ENCODE data around the gene GSG1. TPM values are rescaled to one million over a fixed set of nuclear protein-coding genes. Genes with fewer than 3 reads are reported as not detected.

The GSG1 gene
- total RNA-seq, 1 experiment from 2014 or later = not detected

DNA sequence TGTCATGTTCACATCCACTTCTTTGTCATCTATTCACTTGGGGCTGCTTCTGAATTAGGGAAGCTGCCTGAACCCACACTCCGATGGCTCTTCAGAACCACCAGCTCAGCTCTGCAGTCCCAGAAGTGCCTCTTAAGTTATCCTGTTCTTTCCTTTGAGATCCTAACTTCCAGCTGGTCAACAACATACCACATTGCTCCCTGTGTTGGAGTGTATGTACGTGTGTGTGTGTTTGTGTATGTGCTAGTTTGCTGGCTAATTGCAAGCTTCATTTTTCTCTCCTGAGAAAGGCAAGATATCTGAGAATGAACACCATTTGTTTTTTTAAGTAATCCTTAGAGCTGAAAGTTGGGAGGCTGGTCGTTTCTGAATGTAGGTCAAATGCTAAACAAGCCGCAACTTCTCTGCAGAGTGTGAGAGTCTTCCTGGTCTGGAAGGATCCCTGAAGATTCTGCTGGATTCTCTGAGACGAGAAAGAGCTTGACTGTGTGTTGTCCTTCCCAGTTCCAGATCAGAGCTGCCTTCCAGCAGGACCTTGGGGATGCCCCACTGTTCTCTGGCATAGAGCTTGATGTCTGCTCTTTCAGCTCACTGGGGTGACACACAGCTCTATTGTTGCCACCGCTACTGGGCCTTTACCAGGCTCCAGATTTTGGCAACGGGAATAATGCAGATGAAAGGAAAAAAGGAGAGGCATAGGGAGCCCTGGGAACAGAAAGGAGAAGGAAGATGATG is 839 bp downstream of the GSG1 start:
- no peaks in the 10 kb centered on the region for H3K27me3 ChIP-seq (ENCODE audit: insufficient read depth, low read length)
- H3K4me1 ChIP-seq (ENCODE audit: control insufficient read depth in 1 of 2, insufficient read depth in 2 of 2, low read length in 2 of 2) = peaks cover 36 to 59% of the 10 kb centered on the region in 2 experiments
- TF ChIP-seq CBX3 (IDR thresholded peaks at IDR 0.05; ENCODE audit: low read depth) (no peak), TCF7L2 (IDR thresholded peaks at IDR 0.05; ENCODE audit: borderline replicate concordance, extremely low read depth, insufficient read depth, insufficient read length) (no peak), ZFX (IDR thresholded peaks at IDR 0.05) (no peak), RAD21 (IDR thresholded peaks at IDR 0.05; ENCODE audit: low read depth) (no peak), YY1 (IDR thresholded peaks at IDR 0.05; ENCODE audit: extremely low read depth, insufficient replicate concordance, low read depth, low read length) (no peak), JUND (IDR thresholded peaks at IDR 0.05) (no peak), ZNF274 (IDR thresholded peaks at IDR 0.05; ENCODE audit: low read depth, low read length) (no peak), POLR2A (IDR thresholded peaks at IDR 0.05; ENCODE audit: borderline replicate concordance, extremely low read depth, insufficient read depth, insufficient read length) (no peak)
- TF ChIP-seq, protein P1, sequence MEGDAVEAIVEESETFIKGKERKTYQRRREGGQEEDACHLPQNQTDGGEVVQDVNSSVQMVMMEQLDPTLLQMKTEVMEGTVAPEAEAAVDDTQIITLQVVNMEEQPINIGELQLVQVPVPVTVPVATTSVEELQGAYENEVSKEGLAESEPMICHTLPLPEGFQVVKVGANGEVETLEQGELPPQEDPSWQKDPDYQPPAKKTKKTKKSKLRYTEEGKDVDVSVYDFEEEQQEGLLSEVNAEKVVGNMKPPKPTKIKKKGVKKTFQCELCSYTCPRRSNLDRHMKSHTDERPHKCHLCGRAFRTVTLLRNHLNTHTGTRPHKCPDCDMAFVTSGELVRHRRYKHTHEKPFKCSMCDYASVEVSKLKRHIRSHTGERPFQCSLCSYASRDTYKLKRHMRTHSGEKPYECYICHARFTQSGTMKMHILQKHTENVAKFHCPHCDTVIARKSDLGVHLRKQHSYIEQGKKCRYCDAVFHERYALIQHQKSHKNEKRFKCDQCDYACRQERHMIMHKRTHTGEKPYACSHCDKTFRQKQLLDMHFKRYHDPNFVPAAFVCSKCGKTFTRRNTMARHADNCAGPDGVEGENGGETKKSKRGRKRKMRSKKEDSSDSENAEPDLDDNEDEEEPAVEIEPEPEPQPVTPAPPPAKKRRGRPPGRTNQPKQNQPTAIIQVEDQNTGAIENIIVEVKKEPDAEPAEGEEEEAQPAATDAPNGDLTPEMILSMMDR (IDR thresholded peaks at IDR 0.05 in 2 of 3, conservative IDR thresholded peaks at IDR 0.05 in 1 of 3; ENCODE audit: borderline replicate concordance in 1 of 3, insufficient read depth in 1 of 3, low read depth in 2 of 3, low read length in 2 of 3) = no peak
- TF ChIP-seq, protein P2, sequence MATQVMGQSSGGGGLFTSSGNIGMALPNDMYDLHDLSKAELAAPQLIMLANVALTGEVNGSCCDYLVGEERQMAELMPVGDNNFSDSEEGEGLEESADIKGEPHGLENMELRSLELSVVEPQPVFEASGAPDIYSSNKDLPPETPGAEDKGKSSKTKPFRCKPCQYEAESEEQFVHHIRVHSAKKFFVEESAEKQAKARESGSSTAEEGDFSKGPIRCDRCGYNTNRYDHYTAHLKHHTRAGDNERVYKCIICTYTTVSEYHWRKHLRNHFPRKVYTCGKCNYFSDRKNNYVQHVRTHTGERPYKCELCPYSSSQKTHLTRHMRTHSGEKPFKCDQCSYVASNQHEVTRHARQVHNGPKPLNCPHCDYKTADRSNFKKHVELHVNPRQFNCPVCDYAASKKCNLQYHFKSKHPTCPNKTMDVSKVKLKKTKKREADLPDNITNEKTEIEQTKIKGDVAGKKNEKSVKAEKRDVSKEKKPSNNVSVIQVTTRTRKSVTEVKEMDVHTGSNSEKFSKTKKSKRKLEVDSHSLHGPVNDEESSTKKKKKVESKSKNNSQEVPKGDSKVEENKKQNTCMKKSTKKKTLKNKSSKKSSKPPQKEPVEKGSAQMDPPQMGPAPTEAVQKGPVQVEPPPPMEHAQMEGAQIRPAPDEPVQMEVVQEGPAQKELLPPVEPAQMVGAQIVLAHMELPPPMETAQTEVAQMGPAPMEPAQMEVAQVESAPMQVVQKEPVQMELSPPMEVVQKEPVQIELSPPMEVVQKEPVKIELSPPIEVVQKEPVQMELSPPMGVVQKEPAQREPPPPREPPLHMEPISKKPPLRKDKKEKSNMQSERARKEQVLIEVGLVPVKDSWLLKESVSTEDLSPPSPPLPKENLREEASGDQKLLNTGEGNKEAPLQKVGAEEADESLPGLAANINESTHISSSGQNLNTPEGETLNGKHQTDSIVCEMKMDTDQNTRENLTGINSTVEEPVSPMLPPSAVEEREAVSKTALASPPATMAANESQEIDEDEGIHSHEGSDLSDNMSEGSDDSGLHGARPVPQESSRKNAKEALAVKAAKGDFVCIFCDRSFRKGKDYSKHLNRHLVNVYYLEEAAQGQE (IDR thresholded peaks at IDR 0.05; ENCODE audit: low read depth) = no peak
- TF ChIP-seq, protein P3, sequence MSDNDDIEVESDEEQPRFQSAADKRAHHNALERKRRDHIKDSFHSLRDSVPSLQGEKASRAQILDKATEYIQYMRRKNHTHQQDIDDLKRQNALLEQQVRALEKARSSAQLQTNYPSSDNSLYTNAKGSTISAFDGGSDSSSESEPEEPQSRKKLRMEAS (IDR thresholded peaks at IDR 0.05) = no peak
- ChIA-PET RAD21 (ENCODE audit: low non-redundant PET in 1 of 2, low total read pairs in 2 of 2, uncharacterized antibody in 2 of 2, unreplicated experiment in 2 of 2) (interaction anchor here in 1 of 2 experiments (0.9 to 1.1 kb wide), 2 partner anchors 105 to 109 kb away, joined by 3 read pairs; no protein-coding TSS in a partner anchor), POLR2A (interaction anchor here (1.7 to 1.9 kb wide), 2 partner anchors 76 to 105 kb away, joined by 3 to 5 read pairs; no protein-coding TSS in a partner anchor), CTCF (interaction anchor here (0.8 to 1.2 kb wide), 3 partner anchors 103 to 109 kb away, joined by 3 to 4 read pairs (median 3); no protein-coding TSS in a partner anchor)
- H3K4me2 ChIP-seq (ENCODE audit: low read length) = peak overlapping the region; percentile 88
- H3K27ac ChIP-seq (ENCODE audit: low read depth, low read length) = peak overlapping the region; percentile 83; the same call in 1 of the 2 replicates
- H4K20me1 ChIP-seq (ENCODE audit: insufficient read depth) = no peaks in the 10 kb centered on the region
- H3K9ac ChIP-seq (ENCODE audit: low read length) = peak overlapping the region; percentile 83
- no TSS peak for BruUV-seq (replicated peaks)
- H3K79me2 ChIP-seq (ENCODE audit: insufficient read depth, low read length) = no peaks in the 10 kb centered on the region
- ATAC-seq = no peak
- H2AFZ ChIP-seq (ENCODE audit: low read depth, low read length, poor library complexity, severe bottlenecking) = no peak overlapping the region
- H3K4me3 ChIP-seq (replicated peaks in 1 of 2; ENCODE audit: low read depth in 1 of 2, low read length in 2 of 2) = no peak overlapping the region
- H3K36me3 ChIP-seq (ENCODE audit: control insufficient read depth in 1 of 2, insufficient read depth in 2 of 2, low read length in 2 of 2) = no peaks in the 10 kb centered on the region
- intact Hi-C loops (cut with micrococcal nuclease) = no loop called here
- DNase-seq (ENCODE audit: low read depth, low spot score) = no peak
- no peaks in the 10 kb centered on the region for H3K9me2 ChIP-seq (ENCODE audit: insufficient read depth)
- 0 out of 4 replicates have a peak, but pooled peaks cover 0 to under 1% of the 10 kb centered on the region in 2 experiments for H3K9me3 ChIP-seq (ENCODE audit: control insufficient read depth in 1 of 2, insufficient read depth in 1 of 2, low read depth in 1 of 2, low read length in 2 of 2)
